Esophagus muscularis mucosa (tissue), 4 donors: Measurements from ENCODE around the gene GNG13.

Experiments
- CTCF ChIP-seq, 3 experiments: fragments of 200-600 bp in 2 of 3; fragments of 450-650 bp in 1 of 3; sonication (generic) in 2 of 3; IDR thresholded peaks; one replicate each; pipeline ENCODE4 v1.5.1; 2017 to 2019; ENCODE audit warnings: antibody characterized with exemption in 3 of 3, mild to moderate bottlenecking in 2 of 3, moderate library complexity in 1 of 3
- EP300 ChIP-seq: sonication (generic); formaldehyde crosslinking; IDR thresholded peaks from one replicate; pipeline ENCODE4 v1.6.1; 2017; ENCODE audit warnings: antibody characterized with exemption
- POLR2A ChIP-seq: fragments of 450-650 bp; IDR thresholded peaks from one replicate; pipeline ENCODE4 v1.6.1; 2017; ENCODE audit warnings: antibody characterized with exemption, moderate library complexity, mild to moderate bottlenecking, low read depth
- POLR2AphosphoS5 ChIP-seq, 2 donors: sonication (generic); formaldehyde crosslinking; IDR thresholded peaks; one replicate each; pipeline ENCODE4 v1.6.1; 2017; ENCODE audit warnings: antibody characterized with exemption in 2 of 2

GRCh38 chr16:815861-816260 lies 15.3 kb upstream of the GNG13 start:
- TF ChIP-seq CTCF (IDR thresholded peaks at IDR 0.05) (no peak), EP300 (no peak), POLR2AphosphoS5 (IDR thresholded peaks at IDR 0.05) (no peak), POLR2A (no peak)
